ENCODE data around the gene IFNG-AS1.

DNA sequence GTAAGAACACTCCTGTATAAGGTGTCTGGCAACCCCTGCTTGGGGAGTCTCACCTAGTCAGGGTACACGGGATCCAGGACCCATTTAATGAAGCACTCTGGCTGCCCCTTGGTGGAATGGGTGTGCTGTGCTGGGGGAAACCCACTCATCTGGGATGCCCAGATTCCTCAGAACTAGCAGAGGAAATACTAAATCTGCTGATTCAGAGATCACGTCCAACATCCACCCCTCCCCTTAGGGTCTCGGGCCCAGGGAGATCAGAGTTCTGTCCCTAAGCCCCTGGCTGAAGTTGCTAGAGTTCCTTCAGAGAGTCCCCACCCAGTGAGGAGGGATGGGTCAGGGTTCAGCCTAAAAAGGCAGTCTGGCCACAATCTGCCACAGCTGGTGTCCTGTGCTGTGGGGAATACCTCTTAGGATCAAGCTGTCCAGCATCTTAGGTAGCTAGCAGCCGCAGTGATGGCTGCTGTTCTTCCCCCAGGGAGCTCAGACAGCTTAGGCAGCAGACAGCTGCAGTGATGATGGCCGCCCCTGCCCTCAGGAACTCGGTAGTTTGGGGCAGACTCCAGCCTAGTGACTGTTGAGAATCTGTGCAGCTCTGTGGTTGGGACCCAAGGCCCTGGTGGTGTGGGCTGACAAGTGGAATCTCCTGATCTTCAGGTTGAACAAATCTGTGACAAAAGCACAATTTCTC lies 74.8 kb downstream of the IFNG-AS1 start:
- TF ChIP-seq POLR2A (IDR thresholded peaks at IDR 0.05): no peak
- TF ChIP-seq, protein P1, sequence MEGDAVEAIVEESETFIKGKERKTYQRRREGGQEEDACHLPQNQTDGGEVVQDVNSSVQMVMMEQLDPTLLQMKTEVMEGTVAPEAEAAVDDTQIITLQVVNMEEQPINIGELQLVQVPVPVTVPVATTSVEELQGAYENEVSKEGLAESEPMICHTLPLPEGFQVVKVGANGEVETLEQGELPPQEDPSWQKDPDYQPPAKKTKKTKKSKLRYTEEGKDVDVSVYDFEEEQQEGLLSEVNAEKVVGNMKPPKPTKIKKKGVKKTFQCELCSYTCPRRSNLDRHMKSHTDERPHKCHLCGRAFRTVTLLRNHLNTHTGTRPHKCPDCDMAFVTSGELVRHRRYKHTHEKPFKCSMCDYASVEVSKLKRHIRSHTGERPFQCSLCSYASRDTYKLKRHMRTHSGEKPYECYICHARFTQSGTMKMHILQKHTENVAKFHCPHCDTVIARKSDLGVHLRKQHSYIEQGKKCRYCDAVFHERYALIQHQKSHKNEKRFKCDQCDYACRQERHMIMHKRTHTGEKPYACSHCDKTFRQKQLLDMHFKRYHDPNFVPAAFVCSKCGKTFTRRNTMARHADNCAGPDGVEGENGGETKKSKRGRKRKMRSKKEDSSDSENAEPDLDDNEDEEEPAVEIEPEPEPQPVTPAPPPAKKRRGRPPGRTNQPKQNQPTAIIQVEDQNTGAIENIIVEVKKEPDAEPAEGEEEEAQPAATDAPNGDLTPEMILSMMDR (IDR thresholded peaks at IDR 0.05): no peak
- no peak for TF ChIP-seq POLR2AphosphoS5 (IDR thresholded peaks at IDR 0.05)
